ENCODE results near the gene LCMT2.
A peak's percentile ranks its signal among the peaks of the same experiment; 100 is the strongest.

LCMT2 gene, protein sequence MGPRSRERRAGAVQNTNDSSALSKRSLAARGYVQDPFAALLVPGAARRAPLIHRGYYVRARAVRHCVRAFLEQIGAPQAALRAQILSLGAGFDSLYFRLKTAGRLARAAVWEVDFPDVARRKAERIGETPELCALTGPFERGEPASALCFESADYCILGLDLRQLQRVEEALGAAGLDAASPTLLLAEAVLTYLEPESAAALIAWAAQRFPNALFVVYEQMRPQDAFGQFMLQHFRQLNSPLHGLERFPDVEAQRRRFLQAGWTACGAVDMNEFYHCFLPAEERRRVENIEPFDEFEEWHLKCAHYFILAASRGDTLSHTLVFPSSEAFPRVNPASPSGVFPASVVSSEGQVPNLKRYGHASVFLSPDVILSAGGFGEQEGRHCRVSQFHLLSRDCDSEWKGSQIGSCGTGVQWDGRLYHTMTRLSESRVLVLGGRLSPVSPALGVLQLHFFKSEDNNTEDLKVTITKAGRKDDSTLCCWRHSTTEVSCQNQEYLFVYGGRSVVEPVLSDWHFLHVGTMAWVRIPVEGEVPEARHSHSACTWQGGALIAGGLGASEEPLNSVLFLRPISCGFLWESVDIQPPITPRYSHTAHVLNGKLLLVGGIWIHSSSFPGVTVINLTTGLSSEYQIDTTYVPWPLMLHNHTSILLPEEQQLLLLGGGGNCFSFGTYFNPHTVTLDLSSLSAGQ

DNA sequence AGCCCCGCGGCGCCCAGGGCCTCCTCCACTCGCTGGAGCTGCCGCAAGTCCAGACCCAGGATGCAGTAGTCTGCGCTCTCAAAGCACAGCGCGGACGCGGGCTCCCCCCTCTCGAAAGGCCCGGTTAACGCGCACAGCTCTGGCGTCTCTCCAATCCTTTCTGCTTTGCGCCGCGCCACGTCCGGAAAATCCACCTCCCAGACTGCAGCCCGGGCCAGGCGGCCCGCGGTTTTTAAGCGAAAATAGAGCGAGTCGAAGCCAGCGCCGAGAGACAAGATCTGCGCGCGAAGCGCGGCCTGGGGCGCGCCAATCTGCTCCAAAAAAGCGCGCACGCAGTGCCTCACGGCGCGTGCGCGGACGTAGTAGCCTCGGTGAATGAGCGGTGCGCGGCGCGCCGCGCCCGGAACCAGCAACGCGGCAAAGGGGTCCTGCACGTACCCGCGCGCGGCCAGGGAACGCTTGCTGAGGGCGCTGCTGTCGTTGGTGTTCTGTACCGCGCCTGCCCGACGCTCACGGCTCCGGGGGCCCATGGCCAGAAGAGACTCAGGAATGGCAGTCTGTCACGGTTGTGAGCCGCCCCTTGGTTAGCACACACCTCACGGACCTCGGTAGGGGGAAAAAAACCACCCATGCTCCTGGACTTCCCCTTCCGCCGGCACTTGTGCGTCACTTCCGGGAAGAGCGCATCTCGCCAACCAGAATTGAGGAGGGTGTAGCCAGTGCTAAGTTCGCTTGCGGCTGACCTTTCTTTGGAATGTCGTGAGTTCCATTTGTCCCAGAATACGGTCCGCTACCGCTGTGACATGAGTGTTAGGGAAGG lies at the start of gene LCMT2:
LCMT2 (minus strand) TSS at position 614 of the 820 bp plus-strand sequence; CDS start at position 530, 84 bp downstream.
- peak; percentile 80 for DNase-seq (ENCODE audit: low read depth, low spot score)

DNA sequence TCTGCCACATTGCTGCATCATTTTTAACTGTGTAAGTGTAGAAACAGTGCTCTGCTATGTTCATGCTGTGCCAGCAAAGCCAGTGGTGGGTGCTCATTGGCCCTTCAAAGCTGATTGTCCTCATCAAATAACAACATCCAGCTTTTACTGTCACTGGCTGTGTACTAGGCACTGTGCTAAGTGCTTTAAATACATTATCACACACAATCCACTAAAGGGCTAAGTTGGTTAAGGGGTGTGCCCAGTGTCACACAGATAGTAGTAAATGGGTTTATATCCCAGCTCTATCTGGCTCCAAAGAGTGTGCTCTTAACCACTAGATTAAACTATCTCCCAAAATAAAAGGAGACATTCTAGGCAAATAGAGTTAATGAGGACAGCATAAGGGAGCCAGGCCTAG lies 48.2 kb upstream of the LCMT2 start:
- no peak for DNase-seq (ENCODE audit: low read depth, low spot score)

DNA sequence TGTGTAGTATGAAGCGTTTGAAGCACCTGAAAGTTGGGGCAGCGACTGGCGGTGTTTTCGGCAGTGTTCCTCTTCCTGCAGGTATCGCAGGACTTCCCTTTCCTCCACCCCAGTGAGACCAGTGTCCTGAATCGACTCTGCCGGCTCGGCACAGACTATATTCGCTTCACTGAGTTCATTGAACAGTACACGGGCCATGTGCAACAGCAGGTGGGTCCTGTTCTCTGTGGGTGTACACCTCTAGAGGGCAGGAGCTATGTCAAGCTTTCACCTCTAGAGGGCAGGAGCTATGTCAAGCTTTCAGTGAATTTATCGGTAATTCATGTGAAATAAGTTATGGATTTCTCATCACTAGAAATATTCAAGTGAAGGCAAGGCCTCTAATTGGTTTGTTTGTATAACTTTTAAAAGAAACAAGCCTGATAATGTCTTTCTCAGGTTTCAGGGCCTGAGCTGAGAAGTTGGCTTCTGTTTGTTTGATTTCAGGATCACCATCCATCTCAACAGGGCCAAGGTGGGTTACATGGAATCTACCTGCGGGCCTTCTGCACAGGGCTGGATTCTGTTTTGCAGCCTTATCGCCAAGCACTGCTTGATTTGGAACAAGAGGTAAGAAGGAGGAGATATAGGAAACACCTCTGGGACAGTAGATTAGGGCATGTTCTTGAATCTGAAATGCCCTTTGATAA lies 45.8 kb upstream of the LCMT2 start:
- DNase-seq (ENCODE audit: low read depth, low spot score) = no peak

DNA sequence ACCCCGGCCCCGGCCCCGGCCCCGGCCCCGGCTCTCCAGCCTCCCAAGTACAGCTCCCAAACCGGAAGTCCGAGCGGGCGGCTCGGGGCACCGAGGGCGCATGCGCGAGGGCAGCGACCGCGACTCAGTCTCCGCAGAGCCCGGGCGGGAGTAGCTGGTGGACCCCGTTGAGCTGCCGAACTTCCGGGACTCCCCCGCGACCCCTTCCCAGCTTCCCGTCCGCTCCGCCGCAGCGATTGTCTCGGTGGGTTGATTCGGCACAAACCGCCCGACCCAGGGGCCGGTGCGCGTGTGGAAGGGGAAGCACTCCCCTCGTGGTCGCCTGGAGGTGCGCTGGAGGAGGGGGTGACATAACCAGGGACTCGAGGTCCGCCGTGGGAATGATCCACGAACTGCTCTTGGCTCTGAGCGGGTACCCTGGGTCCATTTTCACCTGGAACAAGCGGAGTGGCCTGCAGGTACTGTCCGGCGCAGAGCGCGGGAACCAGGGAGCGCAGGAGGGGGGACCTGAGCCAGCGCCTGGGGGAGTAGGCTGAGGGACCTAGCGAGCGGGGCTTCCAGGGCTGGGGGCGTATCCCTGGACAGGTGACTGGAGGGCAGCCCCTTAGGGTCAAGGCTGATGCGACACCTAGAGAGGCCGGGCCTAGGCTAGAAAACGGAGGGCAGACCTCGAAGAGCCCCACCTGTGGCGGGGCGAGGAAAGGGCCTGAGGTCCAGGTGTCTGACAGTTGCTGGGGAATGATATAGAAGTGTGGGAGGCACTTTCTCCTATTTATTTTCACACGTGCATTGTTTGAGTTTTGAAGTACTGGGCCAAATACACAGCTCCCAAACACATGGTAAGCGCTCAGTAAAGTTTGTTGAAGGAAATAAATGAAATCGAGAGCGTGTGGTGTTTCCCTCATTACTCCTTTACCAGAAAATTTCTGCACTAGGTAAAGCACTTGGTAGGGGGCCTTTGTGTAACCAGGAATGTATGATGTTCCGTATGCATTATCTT lies 40.9 kb upstream of the LCMT2 start, which contains the start of the genes TUBGCP4 and ZSCAN29:
TUBGCP4 (plus strand) TSS at position 127 of the 1,000 bp plus-strand sequence; CDS start at position 381, 254 bp downstream.
ZSCAN29 (minus strand) TSS at position 69 of the 1,000 bp plus-strand sequence. CDS start 1,130 bp downstream, outside the sequence.
- peak; percentile 51 for DNase-seq (ENCODE audit: low read depth, low spot score)

DNA sequence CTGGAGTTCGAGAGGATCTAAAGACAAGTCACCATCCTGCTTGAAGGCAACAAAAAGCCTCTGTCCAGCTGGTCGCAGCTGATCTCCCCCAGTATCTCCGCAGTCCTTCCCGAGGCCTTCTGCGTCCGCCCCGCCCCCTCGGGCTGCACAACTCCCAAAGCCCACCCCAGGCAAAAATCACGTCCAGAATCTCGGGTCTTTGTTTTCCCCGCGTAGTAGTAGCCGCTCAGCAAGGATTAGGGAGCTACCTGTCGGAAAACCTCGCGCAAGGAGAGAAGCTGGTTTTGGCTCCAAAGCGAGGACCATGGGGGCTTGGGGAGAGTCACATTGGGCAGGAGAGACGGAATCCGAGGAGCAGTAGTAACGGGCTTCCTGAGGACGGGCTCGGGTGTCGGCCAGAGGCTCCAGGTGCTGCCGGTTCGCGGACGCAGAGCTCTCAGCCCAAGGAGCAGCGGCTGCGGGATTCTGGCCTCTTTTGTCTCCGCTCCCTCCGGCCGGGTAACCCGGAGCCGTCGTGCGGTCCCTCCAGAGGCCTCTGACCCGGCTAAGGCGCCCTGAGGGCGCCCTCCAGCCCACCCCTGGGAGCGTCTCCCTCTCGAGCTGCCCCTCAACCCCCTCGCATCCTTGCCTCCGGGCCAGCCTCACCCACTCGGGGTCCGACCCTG lies 40.1 kb upstream of the LCMT2 start:
- DNase-seq (ENCODE audit: low read depth, low spot score) = no peak

DNA sequence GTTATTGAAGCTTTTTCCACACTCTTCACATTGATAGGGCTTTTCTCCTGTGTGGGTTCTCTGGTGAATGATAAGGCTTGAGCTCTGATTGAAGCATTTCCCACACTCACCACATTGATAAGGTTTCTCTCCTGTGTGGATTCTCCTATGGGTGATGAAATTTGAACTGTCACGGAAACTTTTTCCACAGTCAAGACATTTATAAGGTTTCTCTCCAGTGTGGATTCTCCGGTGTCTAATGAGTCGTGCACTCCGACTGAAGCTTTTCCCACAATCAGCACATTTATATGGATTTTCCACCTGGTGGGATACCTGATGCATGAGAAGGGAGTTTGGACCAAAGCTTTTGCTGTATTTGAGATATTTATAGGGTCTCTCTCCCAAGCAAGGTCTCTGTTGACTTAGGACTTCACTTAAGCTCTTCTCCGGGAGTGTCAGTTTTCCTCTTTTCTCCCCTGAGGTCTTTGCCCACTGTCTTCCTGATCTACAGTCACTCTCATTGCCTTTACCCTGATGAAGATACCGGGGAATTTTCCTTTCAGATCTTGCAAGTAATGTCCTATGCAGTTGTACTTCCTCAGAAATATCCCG lies 31.0 kb upstream of the LCMT2 start:
- no peak for DNase-seq (ENCODE audit: low read depth, low spot score)

DNA sequence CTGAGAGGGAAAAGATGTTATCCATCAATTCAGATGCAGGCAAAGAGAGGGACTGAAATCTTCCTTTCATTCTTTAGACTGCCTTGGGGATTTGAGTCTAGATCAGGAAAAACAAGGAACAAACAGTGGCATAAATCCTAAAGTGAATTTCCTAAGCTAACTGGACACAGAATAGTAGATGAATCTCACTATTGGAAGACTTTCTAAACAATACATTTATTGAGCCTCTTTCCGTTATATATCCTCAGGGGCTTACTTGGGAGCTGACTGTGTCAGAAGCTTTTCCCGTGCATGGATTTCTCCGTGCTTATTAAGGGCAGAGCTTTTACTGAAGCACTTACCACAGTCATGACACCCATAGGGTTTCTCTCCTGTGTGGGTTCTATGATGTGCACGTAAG lies 30.4 kb upstream of the LCMT2 start:
- no peak for DNase-seq (ENCODE audit: low read depth, low spot score)

DNA sequence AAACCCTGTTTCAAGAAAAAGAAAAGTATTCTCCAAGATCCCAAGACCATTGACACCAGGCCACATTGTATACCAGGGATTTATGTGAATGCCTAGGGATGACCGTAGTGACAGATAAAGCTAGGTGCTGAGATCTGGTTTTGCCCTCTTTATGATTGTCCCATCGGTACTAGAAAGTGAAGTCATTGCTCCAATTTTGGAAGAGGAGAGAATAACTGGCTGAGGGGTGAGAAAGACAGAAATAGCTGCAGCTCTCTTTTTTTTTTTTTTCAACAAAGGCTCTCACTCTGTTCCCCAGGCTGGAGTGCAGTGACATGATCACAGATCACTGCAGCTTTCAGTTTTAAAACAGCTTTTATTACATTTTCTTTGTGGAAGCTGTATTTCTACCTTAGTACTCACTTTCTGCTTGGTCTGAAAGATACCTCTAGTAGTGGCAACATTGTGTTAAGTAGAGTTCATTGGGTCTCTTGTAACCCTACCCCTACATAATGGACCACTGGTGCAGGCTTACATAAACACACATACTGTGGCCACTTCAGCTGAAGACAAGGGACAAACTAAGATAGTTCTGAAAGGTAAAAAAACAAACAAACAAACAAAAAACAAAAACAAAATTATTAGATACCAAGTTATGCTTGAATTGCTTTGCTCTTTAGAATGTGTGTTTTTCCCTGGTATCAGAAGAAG lies 22.5 kb upstream of the LCMT2 start:
- DNase-seq (ENCODE audit: low read depth, low spot score) = no peak

DNA sequence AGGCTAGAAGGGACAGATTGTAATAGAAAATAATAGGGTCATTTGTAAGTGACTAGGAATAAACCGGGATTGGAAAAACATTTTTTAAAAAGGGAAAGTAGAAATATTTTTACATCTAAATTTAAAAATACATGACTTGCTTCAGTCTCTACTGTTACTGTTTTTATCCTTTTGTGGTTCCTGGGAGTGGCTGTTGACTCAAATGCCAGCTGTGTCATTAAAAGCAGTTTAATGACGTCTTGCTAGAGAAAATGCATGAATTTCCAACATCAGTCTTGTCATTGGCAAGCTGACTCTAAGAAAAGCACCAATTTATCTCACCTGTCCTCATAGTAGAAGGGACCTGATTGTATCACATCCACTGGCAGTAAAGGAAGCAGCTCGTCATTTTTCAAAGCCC lies 16.7 kb upstream of the LCMT2 start:
- no peak for DNase-seq (ENCODE audit: low read depth, low spot score)

DNA sequence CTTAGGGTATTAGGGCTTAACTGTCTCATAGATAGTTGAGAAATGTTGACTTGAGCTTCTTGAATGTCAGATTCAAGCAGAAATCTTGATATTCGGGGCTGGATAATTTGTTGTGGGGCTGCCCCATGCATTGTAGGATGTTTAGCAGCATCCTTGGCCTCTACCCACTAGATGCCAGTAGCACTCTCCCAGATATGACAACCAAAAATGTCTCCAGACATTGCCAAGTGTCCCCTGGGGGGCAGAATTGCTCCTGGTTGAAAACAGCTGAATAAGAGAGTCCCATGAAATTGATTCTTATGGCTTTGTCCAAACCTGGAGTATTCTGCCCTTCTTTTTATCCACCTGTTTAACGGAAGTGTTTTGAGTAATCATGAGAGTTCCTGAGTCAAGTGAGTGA lies 15.9 kb upstream of the LCMT2 start:
- DNase-seq (ENCODE audit: low read depth, low spot score) = no peak

DNA sequence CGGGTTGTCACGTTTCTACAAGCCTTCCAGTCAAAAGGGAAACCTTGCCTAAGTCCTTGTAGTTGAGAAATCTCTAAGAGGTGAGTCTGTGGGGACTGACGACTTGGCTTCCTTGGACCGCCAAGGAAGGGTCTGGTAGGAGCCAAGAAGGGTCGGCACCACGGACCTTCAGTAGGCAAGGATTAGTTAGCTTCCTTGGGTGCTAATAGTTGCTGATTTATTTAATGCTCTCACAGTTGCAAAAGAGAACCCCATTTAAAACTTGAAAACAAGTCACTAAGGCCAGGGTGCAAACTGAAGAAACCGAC lies 361 bp upstream of the LCMT2 start:
- DNase-seq (ENCODE audit: low read depth, low spot score) = no peak

DNA sequence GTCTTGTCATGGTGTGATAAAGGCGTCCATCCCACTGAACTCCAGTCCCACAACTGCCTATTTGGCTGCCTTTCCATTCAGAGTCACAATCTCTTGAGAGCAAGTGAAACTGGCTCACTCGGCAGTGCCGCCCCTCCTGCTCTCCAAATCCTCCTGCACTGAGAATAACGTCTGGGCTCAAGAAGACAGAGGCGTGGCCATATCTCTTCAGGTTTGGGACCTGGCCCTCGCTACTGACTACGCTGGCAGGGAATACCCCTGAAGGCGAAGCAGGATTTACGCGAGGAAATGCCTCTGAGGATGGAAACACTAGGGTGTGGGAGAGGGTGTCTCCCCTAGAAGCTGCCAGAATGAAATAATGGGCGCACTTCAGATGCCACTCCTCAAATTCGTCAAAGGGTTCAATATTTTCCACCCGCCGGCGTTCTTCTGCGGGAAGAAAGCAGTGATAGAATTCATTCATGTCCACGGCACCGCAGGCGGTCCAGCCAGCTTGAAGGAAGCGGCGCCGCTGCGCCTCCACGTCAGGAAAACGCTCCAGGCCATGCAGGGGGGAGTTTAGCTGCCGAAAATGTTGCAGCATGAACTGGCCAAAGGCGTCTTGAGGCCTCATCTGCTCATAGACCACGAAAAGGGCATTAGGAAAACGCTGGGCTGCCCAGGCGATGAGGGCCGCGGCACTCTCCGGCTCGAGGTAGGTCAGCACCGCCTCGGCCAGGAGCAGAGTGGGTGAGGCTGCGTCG lies 985 bp downstream of the LCMT2 start:
- DNase-seq (ENCODE audit: low read depth, low spot score) = no peak

DNA sequence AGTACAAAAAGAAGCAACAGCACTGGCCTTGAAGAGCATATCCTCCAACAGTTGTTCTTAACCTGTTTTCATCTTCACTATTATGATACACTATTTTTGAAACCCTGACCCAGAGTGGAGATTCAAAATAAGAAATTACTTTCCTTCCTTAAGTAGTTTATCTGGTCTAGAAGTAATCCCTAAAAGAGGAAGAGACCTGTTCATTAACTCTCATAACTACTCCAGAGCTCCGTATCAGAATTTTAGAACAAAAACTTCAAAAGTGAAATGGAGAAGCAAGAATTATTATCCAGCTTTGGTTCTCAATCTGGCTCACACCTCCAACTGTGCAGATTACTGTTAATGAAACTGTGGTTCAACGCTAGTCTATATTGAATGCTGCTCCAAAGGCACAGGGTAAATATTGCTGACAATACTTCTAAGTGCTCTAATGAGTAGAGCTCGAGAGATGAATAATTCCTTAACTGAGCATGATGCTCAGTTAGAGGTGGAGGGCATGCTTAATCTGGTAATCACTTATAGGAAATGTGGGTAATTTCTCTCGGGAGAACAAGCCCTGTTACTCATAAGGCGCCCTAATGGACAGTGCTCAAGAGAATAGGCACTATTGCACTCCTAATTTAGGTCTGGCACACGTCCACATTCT lies 5.2 kb downstream of the LCMT2 start:
- no peak for DNase-seq (ENCODE audit: low read depth, low spot score)

DNA sequence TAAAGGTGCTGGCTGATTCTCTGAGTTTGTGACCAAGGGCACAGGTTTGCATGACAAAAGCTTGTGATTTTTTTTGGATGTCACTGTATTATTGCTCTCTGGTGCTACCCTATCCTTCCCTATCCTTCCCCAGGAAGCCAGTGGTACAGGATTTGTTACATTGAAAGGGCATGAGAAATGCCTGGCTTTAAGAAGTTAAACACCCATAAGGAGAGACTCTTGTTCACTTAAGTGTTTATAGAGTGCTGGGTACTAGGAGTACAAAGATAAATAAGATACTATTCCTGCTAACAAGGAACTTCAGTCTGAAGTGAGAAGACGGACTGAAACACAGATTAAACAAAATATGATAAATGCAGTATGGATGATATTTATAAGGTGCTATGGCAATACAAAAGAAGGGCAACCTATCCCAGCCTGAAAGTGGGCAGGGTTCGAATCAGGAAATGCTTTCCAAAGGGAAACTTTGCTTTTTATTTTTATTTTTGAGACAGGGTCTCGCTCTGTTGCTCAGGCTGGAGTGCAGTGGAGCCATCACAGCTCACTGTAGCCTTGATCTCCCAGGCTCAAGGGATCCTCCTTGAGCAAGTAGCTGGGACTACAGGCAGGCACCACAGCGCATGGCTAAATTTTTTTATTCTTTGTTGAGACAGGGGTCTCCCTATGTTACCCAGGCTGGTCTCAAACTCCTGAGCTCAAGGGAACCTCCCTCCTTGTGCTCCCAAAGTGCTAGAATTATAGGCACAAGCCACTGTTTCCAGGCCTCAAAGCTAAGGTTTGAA lies 11.2 kb downstream of the LCMT2 start:
- DNase-seq (ENCODE audit: low read depth, low spot score) = no peak

DNA sequence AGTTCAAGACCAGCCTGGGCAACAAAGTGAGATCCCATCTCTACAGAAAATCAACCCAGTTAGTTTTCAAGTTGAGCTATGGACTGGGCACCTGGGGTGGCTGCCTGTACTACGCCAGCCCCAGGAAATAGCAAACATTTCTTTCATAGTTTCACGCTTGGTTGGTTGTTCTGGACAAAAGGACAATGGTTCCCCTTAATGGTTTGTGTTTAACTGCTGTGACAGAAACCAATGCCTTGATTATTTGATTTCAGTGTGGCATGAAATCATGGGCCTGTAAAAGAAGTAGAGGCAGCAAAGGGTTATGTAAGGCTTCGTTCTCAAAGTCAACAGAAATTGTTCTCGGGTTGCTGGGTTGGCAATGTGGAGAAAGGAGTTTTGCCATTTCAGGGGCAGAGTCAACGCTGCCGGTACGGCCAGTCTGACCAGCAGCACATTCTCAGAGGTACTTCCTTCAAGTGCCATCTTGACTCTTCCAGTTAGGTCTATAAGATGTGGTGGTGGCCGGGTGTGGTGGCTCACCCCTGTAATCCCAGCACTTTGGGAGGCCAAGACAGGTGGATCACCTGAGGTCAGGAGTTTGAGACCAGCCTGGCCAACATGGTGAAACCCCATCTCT lies 12.7 kb downstream of the LCMT2 start:
- DNase-seq (ENCODE audit: low read depth, low spot score) = no peak

DNA sequence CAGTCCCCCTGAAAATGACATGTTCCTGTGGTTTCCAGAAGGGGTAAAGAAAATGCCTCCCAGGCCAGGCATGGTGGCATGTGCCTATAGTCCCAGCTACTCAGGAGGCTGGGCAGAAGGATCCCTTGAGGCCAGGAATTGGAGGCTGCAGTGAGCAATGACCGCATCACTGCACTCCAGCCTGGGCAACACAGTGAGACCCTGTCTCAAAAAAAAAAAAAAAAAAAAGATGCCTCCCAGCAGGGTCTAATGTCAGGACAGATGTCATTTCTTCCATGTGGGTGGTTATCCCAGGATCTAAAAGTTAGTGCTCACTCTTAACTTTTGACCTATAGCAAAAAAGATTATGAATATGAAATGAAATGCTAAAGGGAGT lies 13.4 kb downstream of the LCMT2 start:
- DNase-seq (ENCODE audit: low read depth, low spot score) = no peak

All from activated naive CD8-positive, alpha-beta T cell treated with anti-CD3 and anti-CD28 coated beads, Interleukin-2, amount 50 U/mL, for 16 hours (primary cell).